DOHH2 (cell line): Measurements from ENCODE around the gene CEP85L.

ENCODE experiments used
- CTCF ChIP-seq: fragments of 200-600 bp; sonication (generic); IDR thresholded peaks from one replicate; pipeline ENCODE4 v1.5.1; 2014; ENCODE audit warnings: antibody characterized with exemption, mild to moderate bottlenecking, low read depth, low read length; ENCODE audit not compliant: poor library complexity, severe bottlenecking
- EZH2phosphoT487 ChIP-seq: fragments of 200-600 bp; sonication (generic); IDR thresholded peaks from 2 replicates; pipeline ENCODE4 v1.6.1; 2017; ENCODE audit warnings: borderline replicate concordance, mild to moderate bottlenecking, antibody characterized with exemption, low read length, moderate library complexity, mixed read lengths

GRCh38 chr6:118546880-118547218 is 104.5 kb downstream of the CEP85L start:
- TF ChIP-seq CTCF, result no peak
- TF ChIP-seq EZH2phosphoT487, result no peak
